Muscle of back (tissue), 11 donors: Measurements from ENCODE around the gene OTOS. TPM values are rescaled to one million over a fixed set of nuclear protein-coding genes. Genes with fewer than 3 reads are reported as not detected.
A peak's percentile ranks its signal among the peaks of the same experiment; 100 is the strongest.

Experiments
- DNase-seq, 3 donors: peaks; one replicate each; pipeline versions ENCODE4 v3.0.0 to v3.0.0-alpha.2; 2013
- polyA plus RNA-seq, 10 donors: library from polyadenylated mRNA; unstranded; fragments of 120-200 nt; gene quantifications; one replicate each; pipeline ENCODE4 v1.2.1, GENCODE V29; 2013; ENCODE audit not compliant: insufficient read length in 10 of 10

Gene OTOS
- polyA plus RNA-seq, 10 donors, result not detected

- no peak for DNase-seq
Measured at GRCh38 chr2:240151477-240152031, 11.1 kb upstream of the OTOS start.

GRCh38 chr2:240149943-240150784 lies 9.7 kb upstream of the OTOS start:
- DNase-seq, result peak in 1 of 3 donors; percentile 20

GRCh38 chr2:240147911-240148587 lies 7.6 kb upstream of the OTOS start:
- DNase-seq, result no peak

- DNase-seq, result no peak
Measured at GRCh38 chr2:240147382-240147781, 6.9 kb upstream of the OTOS start.

- DNase-seq, result no peak
Measured at GRCh38 chr2:240146627-240147278, 6.3 kb upstream of the OTOS start.

GRCh38 chr2:240146141-240146561 lies 5.7 kb upstream of the OTOS start:
- no peak for DNase-seq

GRCh38 chr2:240145461-240145860 lies 5.0 kb upstream of the OTOS start:
- no peak for DNase-seq

- DNase-seq, result no peak
Measured at GRCh38 chr2:240144649-240145261, 4.3 kb upstream of the OTOS start.

- DNase-seq, result peak; percentile 28 to 73 (median 67)
Measured at GRCh38 chr2:240143801-240144648, 3.6 kb upstream of the OTOS start.

- no peak for DNase-seq
Measured at GRCh38 chr2:240143276-240143675, 2.8 kb upstream of the OTOS start.

GRCh38 chr2:240142859-240143258 lies 2.4 kb upstream of the OTOS start:
- no peak for DNase-seq

GRCh38 chr2:240142256-240142775 lies 1.9 kb upstream of the OTOS start:
- no peak for DNase-seq

- no peak for DNase-seq
Measured at GRCh38 chr2:240141736-240142135, 1.3 kb upstream of the OTOS start.

GRCh38 chr2:240140920-240141319 lies 462 bp upstream of the OTOS start:
- DNase-seq, result no peak

GRCh38 chr2:240139666-240140393 lies 628 bp downstream of the OTOS start:
- no peak for DNase-seq

- DNase-seq, result no peak
Measured at GRCh38 chr2:240139011-240139441, 1.4 kb downstream of the OTOS start.

- DNase-seq, result no peak
Measured at GRCh38 chr2:240138254-240138984, 2.0 kb downstream of the OTOS start.

- no peak for DNase-seq
Measured at GRCh38 chr2:240137596-240138253, 2.7 kb downstream of the OTOS start.
